Small intestine (tissue), 16 donors: ENCODE measurements around the gene SSMEM1. TPM values are rescaled to one million over a fixed set of nuclear protein-coding genes. Genes with fewer than 3 reads are reported as not detected.

Source experiments
- DNase-seq, 2 donors: peaks; one replicate each; pipeline versions ENCODE4 v3.0.0 to v3.0.0-alpha.2; 2013
- FAIRE-seq: peaks from 2 replicates; lab custom pipeline; 2012; peaks lifted over from hg19 to GRCh38; lab: Jason Lieb, UNC
- H3K27ac ChIP-seq, 3 donors: one replicate each; pipeline ENCODE4 v1.5.1; 2013; ENCODE audit warnings: low read length in 2 of 3, mild to moderate bottlenecking in 2 of 3, control low read depth in 1 of 3, inconsistent platforms in 1 of 3, low read depth in 1 of 3, moderate library complexity in 1 of 3
- H3K27me3 ChIP-seq, 3 donors: one replicate each; pipeline ENCODE4 v1.6.1; 2013; ENCODE audit warnings: low read length in 3 of 3, inconsistent platforms in 1 of 3; ENCODE audit not compliant: control insufficient read depth in 3 of 3, insufficient read depth in 3 of 3
- H3K36me3 ChIP-seq, 3 donors: one replicate each; pipeline ENCODE4 v1.6.1; 2013; ENCODE audit warnings: low read length in 3 of 3, inconsistent platforms in 1 of 3, low read depth in 1 of 3, mild to moderate bottlenecking in 1 of 3, moderate library complexity in 1 of 3; ENCODE audit not compliant: control insufficient read depth in 3 of 3, insufficient read depth in 2 of 3
- H3K4me1 ChIP-seq, 3 donors: one replicate each; pipeline ENCODE4 v1.6.1; 2013; ENCODE audit warnings: low read length in 2 of 3, inconsistent platforms in 1 of 3, low read depth in 1 of 3, mild to moderate bottlenecking in 1 of 3, moderate library complexity in 1 of 3; ENCODE audit not compliant: control insufficient read depth in 3 of 3, insufficient read depth in 2 of 3
- H3K4me3 ChIP-seq, 3 donors: one replicate each; pipeline ENCODE4 v1.5.1; 2013; ENCODE audit warnings: low read length in 3 of 3, control low read depth in 1 of 3, inconsistent platforms in 1 of 3, low read depth in 1 of 3, mild to moderate bottlenecking in 1 of 3, moderate library complexity in 1 of 3
- H3K9me3 ChIP-seq, 2 donors: one replicate each; pipeline ENCODE4 v1.6.1; 2013; ENCODE audit warnings: low read depth in 1 of 2, low read length in 1 of 2; ENCODE audit not compliant: control insufficient read depth in 2 of 2, insufficient read depth in 1 of 2
- WGBS, 3 donors: extraction: QIAGEN DNeasy Blood & Tissue Kit; methylation state at CpG; one replicate each; pipeline ENCODE4 v1.1.7; 2013; 5-methylcytosine and 5-hydroxymethylcytosine counted together
- long read RNA-seq, 10 donors: transcript quantifications; one replicate each; lab custom pipeline, GENCODE V29; 2026
- polyA plus RNA-seq, 4 donors: library from polyadenylated mRNA; stranded (reverse) in 3 of 4; unstranded in 1 of 4; fragments of 200-250 nt in 3 of 4; fragments of 120-200 nt in 1 of 4; gene quantifications; one replicate each; pipeline versions ENCODE4 v1.2.1 to v1.2.3, GENCODE V29; 2013
- donor health status: healthy with polysubstance abuse.
- donor health status: control.
- donor health status: control.
- donor health status: Bipolar disorder and iron deficiency.
- donor health status: healthy.

Gene SSMEM1, protein sequence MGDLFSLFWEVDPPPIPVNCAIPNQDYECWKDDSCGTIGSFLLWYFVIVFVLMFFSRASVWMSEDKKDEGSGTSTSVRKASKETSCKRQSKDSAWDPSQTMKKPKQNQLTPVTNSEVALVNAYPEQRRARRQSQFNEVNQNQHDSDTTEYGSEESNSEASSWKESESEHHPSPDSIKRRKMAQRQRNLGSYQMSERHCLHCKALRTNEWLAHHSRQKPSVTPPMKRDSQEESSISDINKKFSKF
- not detected for polyA plus RNA-seq
- long read RNA-seq, donor 1: 0 reads
- long read RNA-seq, donor 2: 0 reads
- long read RNA-seq, donor 3: 0 reads
- long read RNA-seq, donor 4: 0 reads
- long read RNA-seq, donor 5: 0 reads
- long read RNA-seq, donor 6: 0 reads
- long read RNA-seq, donor 7: 0 reads
- long read RNA-seq, donor 8: 0 reads
- long read RNA-seq, donor 9: 0 reads
- long read RNA-seq, donor 10: 0 reads

DNA sequence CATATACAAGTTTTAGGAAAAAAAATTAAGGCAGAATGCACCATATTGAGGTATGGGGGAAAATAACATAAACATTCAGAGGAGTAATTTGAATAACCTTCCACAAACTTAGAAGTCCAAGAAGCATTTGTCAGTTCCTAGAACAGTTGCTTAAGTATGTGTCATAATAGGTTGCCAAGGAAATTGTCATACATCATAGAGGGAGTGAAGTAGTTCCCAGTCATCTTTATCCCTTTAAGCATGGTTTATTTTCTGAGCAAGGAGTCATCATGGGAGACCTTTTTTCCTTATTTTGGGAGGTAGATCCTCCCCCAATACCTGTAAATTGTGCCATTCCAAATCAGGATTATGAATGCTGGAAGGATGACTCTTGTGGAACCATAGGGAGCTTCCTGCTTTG lies at the start of gene SSMEM1:
TSS of gene SSMEM1 (plus strand) at position 219 of the 400 bp plus-strand sequence. CDS start at position 270, 51 bp downstream.
- no peak for FAIRE-seq

DNA sequence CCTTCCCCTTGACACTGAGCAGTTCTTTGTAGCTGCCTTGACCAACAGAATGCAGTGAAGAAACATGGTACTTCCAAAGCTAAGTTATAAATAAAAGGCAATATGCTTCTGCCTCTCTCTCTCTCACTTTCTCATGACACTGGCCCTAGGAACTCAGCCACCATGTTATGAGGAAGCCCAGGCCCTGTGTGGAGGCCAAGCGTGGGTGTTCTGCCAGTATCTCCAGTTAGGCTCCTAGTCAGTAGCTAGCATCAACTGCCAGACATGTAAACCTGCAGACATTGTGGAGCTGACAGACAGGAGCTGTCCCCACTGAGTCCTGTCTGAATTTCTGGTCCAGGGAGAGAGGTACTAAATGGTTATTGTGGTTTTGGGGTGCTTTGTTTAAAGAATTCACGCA lies 47.6 kb upstream of the SSMEM1 start:
- DNase-seq (no peak), FAIRE-seq (no peak)
- Histone ChIP-seq H3K4me1 (no peaks in the 10 kb centered on the region), H3K27me3 (no peaks in the 10 kb centered on the region), H3K4me3 (no peak overlapping the region), H3K9me3 (peaks cover 0 to 16% of the 10 kb centered on the region in 2 donors), H3K27ac (no peak overlapping the region), H3K36me3 (peaks cover 5 to 42% (median 11%) of the 10 kb centered on the region in 3 donors)
- whole genome bisulfite sequencing, 3 donors: 96 to 100% (median 98%) methylated on average over 2 of the region's 2 CpGs

More for the DNA sequence above, at the start of gene SSMEM1:
- H3K27ac ChIP-seq: no peak within 1 kb of the TSS
- DNase-seq: no peak
- no peaks in the 10 kb centered on the region for H3K9me3 ChIP-seq
- H3K4me1 ChIP-seq: peaks cover 2 to 3% (median 3%) of the 10 kb centered on the region in 3 donors
- H3K36me3 ChIP-seq: peaks cover 0 to 3% (median 0%) of the 10 kb centered on the region in 3 donors
- H3K27me3 ChIP-seq: no peaks in the 10 kb centered on the region
- H3K4me3 ChIP-seq: no peak within 1 kb of the TSS

DNA sequence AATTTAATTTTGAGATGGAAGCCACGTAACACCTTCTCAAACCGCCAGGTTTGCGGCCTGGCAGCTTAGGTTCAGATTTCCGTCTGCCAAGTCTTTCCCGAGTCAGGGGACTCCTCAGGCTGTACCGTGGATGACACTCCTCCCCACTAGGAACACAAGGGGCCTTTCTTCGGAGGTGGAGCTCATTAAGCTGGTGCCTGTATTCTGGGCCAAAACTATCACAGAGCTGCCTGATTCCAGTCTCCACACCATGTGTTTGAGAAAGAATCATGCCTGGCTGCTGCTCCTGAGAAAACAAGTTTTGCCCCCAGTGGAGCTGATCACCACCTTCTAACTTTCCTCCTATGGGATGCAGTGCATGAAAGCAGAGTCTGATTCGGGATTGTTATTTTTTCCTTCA lies 47.2 kb upstream of the SSMEM1 start:
- DNase-seq: no peak
- 94 to 99% (median 97%) methylated on average over 8 of the region's 8 CpGs for WGBS, 3 donors
- no peaks in the 10 kb centered on the region for H3K27me3 ChIP-seq
- peaks cover 0 to 16% of the 10 kb centered on the region in 2 donors for H3K9me3 ChIP-seq
- no peak overlapping the region for H3K27ac ChIP-seq
- no peak overlapping the region for H3K4me3 ChIP-seq
- FAIRE-seq: no peak
- no peaks in the 10 kb centered on the region for H3K4me1 ChIP-seq
- peaks cover 5 to 42% (median 11%) of the 10 kb centered on the region in 3 donors for H3K36me3 ChIP-seq

DNA sequence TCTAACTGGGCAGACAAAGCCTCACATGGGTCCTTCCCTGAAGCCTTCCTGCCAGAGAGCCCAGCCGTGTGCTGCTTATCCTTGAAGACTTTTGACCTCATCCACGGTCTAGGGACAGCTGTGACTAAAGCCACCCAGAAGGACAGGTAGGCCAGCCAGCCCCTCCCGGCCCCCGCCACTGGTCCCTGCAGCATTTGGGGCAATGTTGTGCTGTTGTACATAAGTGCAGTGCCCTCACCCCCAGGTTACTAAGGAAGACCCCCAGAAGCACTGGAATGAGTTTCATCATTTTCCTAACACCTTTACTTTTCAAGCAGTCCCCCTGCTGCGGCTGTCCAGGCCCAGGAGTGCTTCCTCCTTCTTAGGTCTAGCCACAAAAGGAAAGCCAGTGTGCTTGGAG lies 45.5 kb upstream of the SSMEM1 start:
- FAIRE-seq: no peak
- H3K9me3 ChIP-seq: peaks cover 0 to 7% of the 10 kb centered on the region in 2 donors
- H3K27ac ChIP-seq: no peak overlapping the region
- DNase-seq: no peak
- H3K4me1 ChIP-seq: no peaks in the 10 kb centered on the region
- H3K4me3 ChIP-seq: no peak overlapping the region
- WGBS, 3 donors: 84 to 91% (median 88%) methylated on average over 5 of the region's 5 CpGs
- peaks cover 5 to 44% (median 13%) of the 10 kb centered on the region in 3 donors for H3K36me3 ChIP-seq
- no peaks in the 10 kb centered on the region for H3K27me3 ChIP-seq

DNA sequence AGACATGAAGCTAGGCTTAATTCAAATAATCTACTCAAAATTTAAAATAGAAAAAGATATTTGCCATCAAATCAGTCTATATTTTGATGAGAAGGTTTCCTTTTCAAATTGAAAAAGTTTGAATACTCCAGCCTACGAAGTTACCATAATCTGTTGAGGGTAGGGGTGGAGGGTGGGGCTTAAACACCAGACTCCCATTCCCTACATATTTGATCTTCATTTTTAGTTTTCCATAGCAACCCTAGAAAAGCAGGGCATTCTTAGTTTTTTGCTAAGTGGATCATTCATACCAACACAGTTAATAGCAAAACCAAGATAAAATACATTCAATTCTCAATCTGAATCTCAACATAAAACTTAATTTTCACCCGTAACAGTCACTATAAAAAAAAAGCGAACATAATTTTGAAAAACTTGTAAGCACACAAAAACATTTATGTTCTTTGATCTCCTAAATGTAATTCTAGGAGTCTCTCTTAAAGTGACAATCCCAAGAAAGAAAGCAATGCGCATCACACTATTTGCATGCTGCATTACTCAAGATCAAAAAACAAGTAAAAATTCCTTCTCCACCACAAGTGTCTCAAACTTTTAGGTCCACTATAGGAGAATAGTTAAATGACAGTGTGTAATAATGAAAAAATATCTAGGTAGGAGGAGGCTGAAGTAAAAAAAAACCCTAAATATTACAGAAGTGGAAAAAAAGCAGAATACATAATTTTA lies 33.3 kb upstream of the SSMEM1 start:
- DNase-seq (no peak), FAIRE-seq (no peak)
- WGBS, 3 donors: 92 to 95% (median 94%) methylated on average over 4 of the region's 4 CpGs
- Histone ChIP-seq H3K27ac (no peak overlapping the region), H3K27me3 (no peaks in the 10 kb centered on the region), H3K4me1 (no peaks in the 10 kb centered on the region), H3K36me3 (peaks cover 3 to 35% (median 13%) of the 10 kb centered on the region in 3 donors), H3K4me3 (no peak overlapping the region), H3K9me3 (no peaks in the 10 kb centered on the region)

DNA sequence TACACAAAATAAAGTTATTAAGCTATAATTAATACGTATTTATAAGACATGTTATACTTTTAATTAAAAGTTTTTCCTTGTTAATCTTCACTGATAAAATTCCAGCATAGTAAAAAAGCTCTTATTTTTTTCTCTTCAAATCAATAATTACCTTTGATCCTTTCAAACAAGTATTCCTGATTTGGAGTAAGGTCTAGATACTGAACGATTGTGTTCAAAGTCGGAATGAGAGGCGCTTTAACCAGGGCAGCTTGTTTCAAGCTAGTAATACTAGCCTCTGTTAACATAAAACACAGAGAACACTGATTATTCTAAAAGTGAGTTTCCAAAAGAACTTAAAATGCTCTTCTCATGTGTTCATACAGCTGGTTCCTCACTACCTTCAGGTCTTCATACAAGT lies 29.4 kb upstream of the SSMEM1 start:
- WGBS, 3 donors: 33 to 72% (median 52%) methylated on average over 4 of the region's 4 CpGs
- Histone ChIP-seq H3K27ac (no peak overlapping the region), H3K4me1 (no peaks in the 10 kb centered on the region), H3K9me3 (no peaks in the 10 kb centered on the region), H3K4me3 (no peak overlapping the region), H3K27me3 (no peaks in the 10 kb centered on the region), H3K36me3 (peaks cover 4 to 29% (median 8%) of the 10 kb centered on the region in 3 donors)
- FAIRE-seq: no peak
- peak in 1 of 2 donors; percentile 28 for DNase-seq

DNA sequence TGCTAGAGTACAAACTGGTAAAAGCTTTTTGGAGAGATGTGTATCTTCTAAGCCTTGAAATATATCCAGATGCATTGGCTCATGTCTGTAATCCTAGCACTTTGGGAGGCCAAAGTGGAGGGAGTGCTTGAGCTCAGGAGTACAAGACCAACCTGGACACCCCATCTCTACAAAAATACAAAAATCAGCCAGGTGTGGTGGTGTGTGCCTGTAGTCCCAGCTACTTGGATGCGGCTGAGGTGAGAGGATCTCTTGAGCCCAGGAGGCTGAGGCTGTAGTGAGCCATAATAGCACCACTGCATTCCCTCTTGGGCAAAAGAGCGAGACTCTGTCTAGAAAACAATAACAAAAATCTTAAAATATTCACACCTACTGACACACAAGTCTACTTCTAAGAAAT lies 28.0 kb upstream of the SSMEM1 start:
- no peak overlapping the region for H3K27ac ChIP-seq
- H3K4me1 ChIP-seq: no peaks in the 10 kb centered on the region
- 96 to 100% (median 98%) methylated on average over 2 of the region's 2 CpGs for WGBS, 3 donors
- FAIRE-seq: no peak
- H3K4me3 ChIP-seq: no peak overlapping the region
- H3K27me3 ChIP-seq: no peaks in the 10 kb centered on the region
- H3K36me3 ChIP-seq: peaks cover 4 to 29% (median 7%) of the 10 kb centered on the region in 3 donors
- no peaks in the 10 kb centered on the region for H3K9me3 ChIP-seq
- DNase-seq: no peak

DNA sequence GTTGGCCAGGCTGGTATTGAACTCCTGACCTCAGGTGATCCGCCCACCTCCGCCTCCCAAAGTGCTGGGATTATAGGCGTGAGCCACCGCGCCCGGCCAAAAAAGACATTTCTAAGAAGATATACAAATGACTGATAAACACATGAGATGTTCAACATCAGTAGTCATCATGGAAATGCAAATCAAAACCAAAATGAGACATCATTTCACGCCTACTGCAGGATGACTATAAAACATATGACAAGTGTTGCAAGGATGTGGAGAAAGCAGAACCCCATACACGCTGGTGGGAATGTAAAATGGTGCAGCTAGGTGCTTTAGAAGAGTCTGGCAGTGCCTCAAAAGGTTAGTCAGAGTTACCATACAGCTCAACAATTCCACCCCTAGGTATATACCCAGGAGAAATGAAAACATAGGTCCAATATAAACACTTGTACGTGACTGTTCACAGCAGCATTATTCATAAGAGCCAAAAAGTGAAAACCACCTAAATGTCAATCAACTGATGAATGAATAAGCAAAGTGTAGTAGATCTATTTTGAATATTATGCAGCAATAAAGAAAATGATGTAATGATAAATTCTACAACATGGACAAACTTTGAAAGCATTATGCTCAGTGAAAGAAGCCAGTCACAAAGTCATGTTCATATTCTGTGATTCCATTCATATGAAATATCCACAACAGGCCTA lies 26.9 kb upstream of the SSMEM1 start:
- no peaks in the 10 kb centered on the region for H3K9me3 ChIP-seq
- H3K36me3 ChIP-seq: peaks cover 4 to 25% (median 6%) of the 10 kb centered on the region in 3 donors
- WGBS, 3 donors: 82 to 89% (median 83%) methylated on average over 9 of the region's 9 CpGs
- no peak overlapping the region for H3K4me3 ChIP-seq
- H3K27me3 ChIP-seq: no peaks in the 10 kb centered on the region
- H3K4me1 ChIP-seq: no peaks in the 10 kb centered on the region
- DNase-seq (no peak), FAIRE-seq (no peak)
- H3K27ac ChIP-seq: no peak overlapping the region
